Epidermal melanocyte (primary cell): ENCODE measurements around the gene PIWIL4.

Experiments
- DNase-seq: peaks from one replicate; pipeline ENCODE4 v3.0.0; 2011; ENCODE audit warnings: low spot score; ENCODE audit not compliant: insufficient read length

Gene PIWIL4

GRCh38 chr11:94661444-94661843 is 94.3 kb downstream of the PIWIL4 start:
- DNase-seq = no peak

GRCh38 chr11:94662065-94662779 is 95.1 kb downstream of the PIWIL4 start:
- no peak for DNase-seq

GRCh38 chr11:94662846-94663390 is 95.8 kb downstream of the PIWIL4 start:
- DNase-seq = no peak

GRCh38 chr11:94664346-94664745 is 97.2 kb downstream of the PIWIL4 start:
- no peak for DNase-seq

GRCh38 chr11:94665116-94665659 is 98.0 kb downstream of the PIWIL4 start:
- DNase-seq = no peak

DNA sequence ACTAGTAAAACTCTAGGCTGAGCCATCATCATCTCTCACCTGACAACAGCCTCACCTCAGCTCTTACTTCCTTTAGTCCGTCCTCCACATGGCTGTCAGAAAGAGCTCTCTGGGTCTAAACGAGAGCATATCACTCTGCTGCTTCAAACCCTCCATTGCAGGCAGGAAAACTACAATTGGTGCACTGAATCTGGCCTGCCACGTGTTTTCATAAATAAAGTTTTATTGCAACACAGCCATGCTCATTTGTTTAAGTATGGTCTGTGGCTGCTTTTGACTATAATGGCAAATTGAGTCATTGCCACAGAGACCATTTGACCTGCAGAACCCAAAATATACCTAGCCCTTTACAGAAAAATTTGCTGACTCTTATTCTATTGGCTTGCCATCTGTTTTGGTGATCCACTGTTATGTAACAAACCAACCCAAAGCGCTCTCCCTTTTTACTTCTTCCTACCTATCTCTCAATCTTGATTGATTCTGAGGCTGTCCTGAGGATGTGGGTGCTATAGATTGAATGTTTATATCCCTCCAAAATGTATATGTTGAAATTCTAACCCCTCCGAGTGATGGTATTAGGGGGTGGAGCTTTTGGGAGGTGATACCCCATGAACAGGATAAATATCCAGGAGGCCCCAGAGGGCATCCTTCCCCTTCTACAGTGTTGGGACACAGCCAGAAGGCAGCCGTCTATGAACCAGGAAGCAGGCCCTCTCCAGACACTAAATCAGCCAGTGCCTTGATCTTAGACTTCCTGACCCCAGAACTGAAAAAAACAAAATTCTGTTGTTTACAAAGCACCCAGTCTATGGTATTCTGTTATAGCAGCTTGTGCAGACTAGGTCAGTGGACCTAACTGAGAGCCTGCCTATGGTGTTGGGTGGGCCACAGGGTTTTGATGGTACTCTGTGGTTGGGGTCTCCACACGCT is 99.9 kb downstream of the PIWIL4 start:
- no peak for DNase-seq

GRCh38 chr11:94668212-94668793 is 101.1 kb downstream of the PIWIL4 start:
- no peak for DNase-seq

DNA sequence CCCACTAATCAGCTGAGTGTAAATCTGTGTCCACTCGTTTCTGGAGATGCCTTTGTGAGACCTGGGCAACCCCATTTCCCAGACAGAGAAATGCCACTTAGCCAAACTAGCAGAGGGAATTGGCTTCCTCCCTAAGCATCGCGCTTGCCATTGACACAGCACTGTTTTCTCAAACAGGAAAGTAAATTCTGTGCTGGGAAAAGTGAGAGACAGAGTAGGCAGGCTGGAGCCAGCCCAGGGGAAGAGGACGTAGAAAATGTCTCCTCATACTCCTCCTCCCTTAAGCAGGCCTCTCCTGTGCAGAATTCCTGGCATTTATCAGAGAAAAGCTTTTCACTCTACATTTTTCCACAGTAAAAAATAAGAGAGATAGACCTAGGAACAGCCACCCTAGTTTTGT is 101.9 kb downstream of the PIWIL4 start:
- no peak for DNase-seq
